Hepatocyte (in vitro differentiated cells): ENCODE results near the gene NECTIN3. TPM values are rescaled to one million over a fixed set of nuclear protein-coding genes. Genes with fewer than 3 reads are reported as not detected.

Source experiments
- DNase-seq: peaks from one replicate; pipeline ENCODE4 v3.0.0-alpha.2; 2016; ENCODE audit warnings: low spot score
- H2AFZ ChIP-seq: fragments of 200-600 bp; sonication (generic); 2 replicates; pipeline ENCODE4 v1.6.0; 2016; ENCODE audit warnings: antibody characterized with exemption, mild to moderate bottlenecking
- H3K27ac ChIP-seq: fragments of 200-600 bp; sonication (generic); 2 replicates; pipeline ENCODE4 v1.5.1; 2016; ENCODE audit warnings: mild to moderate bottlenecking
- H3K27me3 ChIP-seq: fragments of 200-600 bp; sonication (generic); 2 replicates; pipeline ENCODE4 v1.6.1; 2016
- H3K36me3 ChIP-seq: fragments of 200-600 bp; sonication (generic); replicated peaks from 2 replicates; pipeline ENCODE4 v1.5.1; 2016; ENCODE audit warnings: low read depth; ENCODE audit not compliant: insufficient read depth
- H3K4me1 ChIP-seq: fragments of 200-600 bp; sonication (generic); 2 replicates; pipeline ENCODE4 v1.5.1; 2016; ENCODE audit warnings: mild to moderate bottlenecking, moderate library complexity; ENCODE audit not compliant: insufficient read depth
- H3K4me2 ChIP-seq: fragments of 200-600 bp; sonication (generic); 2 replicates; pipeline ENCODE4 v1.6.0; 2016
- H3K4me3 ChIP-seq: fragments of 200-600 bp; sonication (generic); 2 replicates; pipeline ENCODE4 v1.5.1; 2016; ENCODE audit warnings: mild to moderate bottlenecking
- H3K79me2 ChIP-seq: fragments of 200-600 bp; sonication (generic); 2 replicates; pipeline ENCODE4 v1.6.0; 2017; ENCODE audit warnings: mild to moderate bottlenecking
- H3K9me2 ChIP-seq: fragments of 200-600 bp; sonication (generic); replicated peaks from 2 replicates; pipeline ENCODE4 v1.6.0; 2017; ENCODE audit warnings: mild to moderate bottlenecking; ENCODE audit not compliant: insufficient read depth
- H3K9me3 ChIP-seq: fragments of 200-600 bp; sonication (generic); 2 replicates; pipeline ENCODE4 v1.5.1; 2016; ENCODE audit warnings: low read depth, mild to moderate bottlenecking
- H4K20me1 ChIP-seq: fragments of 200-600 bp; sonication (generic); 2 replicates; pipeline ENCODE4 v1.6.0; 2016; ENCODE audit warnings: mild to moderate bottlenecking; ENCODE audit not compliant: insufficient read depth, poor library complexity, severe bottlenecking
- EZH2 ChIP-seq: fragments of 200-600 bp; sonication (generic); IDR thresholded peaks from 2 replicates; pipeline ENCODE4 v1.6.1; 2016; ENCODE audit warnings: antibody characterized with exemption, mild to moderate bottlenecking, borderline replicate concordance
- EZH2phosphoT487 ChIP-seq: fragments of 200-600 bp; sonication (generic); IDR thresholded peaks from one replicate; pipeline ENCODE4 v1.6.1; 2018; ENCODE audit warnings: antibody characterized with exemption, mild to moderate bottlenecking, low read depth, moderate library complexity; ENCODE audit not compliant: unreplicated experiment, severe bottlenecking
- WGBS: methylation state at CpG from one replicate; pipeline ENCODE4 v1.1.6; 2016; ENCODE audit warnings: low lambda C conversion rate; ENCODE audit errors: missing lambda C conversion rate; 5-methylcytosine and 5-hydroxymethylcytosine counted together
- polyA plus RNA-seq: library from polyadenylated mRNA; unstranded; fragments of >200 nt; fragmentation: Nextera tagmentation; extraction: Ambion mirVana; gene quantifications from 2 replicates; pipeline ENCODE4 v1.2.1, GENCODE V29; 2016
- total RNA-seq: library from RNA; depleted of rRNA; stranded (reverse); fragments of >200 nt; gene quantifications from 2 replicates; pipeline ENCODE4 v1.2.3, GENCODE V29; 2014
- TF ChIP-seq, protein P1 (sequence below): fragments of 200-600 bp; sonication (generic); IDR thresholded peaks from 2 replicates; pipeline ENCODE4 v1.5.1; 2016; ENCODE audit warnings: antibody characterized with exemption, mild to moderate bottlenecking; ENCODE audit not compliant: poor library complexity

NECTIN3 gene
- total and polyA plus RNA-seq, 2 experiments from 2014 or later, result 18.9 to 88.6 TPM

DNA sequence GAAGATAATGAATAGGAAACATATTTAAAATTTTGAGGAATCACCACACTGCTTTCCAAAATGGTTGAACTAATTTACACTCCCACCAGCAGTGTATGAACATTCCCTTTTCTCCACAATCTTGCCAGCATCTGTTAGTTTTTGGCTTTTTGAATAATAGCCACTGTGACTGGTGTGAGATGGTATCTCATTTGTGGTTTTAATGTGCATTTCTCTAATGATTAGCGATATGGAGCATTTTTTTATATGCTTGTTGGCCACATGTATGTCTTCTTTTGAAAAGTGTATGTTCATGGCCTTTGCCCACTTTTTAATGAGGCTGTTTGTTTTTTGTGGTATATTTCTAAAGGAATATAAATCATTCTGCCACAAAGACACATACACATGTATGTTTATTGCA lies 166.3 kb downstream of the NECTIN3 start:
- no peak for DNase-seq
- Histone ChIP-seq H3K9me3 (no peaks in the 10 kb centered on the region), H3K27me3 (no peaks in the 10 kb centered on the region), H4K20me1 (no peaks in the 10 kb centered on the region), H3K79me2 (no peaks in the 10 kb centered on the region), H3K27ac (no peak overlapping the region), H3K4me3 (no peak overlapping the region), H3K4me2 (no peak overlapping the region), H3K36me3 (no peaks in the 10 kb centered on the region), H3K4me1 (no peaks in the 10 kb centered on the region), H2AFZ (no peak overlapping the region), H3K9me2 (no peaks in the 10 kb centered on the region)
- TF ChIP-seq, protein P1, sequence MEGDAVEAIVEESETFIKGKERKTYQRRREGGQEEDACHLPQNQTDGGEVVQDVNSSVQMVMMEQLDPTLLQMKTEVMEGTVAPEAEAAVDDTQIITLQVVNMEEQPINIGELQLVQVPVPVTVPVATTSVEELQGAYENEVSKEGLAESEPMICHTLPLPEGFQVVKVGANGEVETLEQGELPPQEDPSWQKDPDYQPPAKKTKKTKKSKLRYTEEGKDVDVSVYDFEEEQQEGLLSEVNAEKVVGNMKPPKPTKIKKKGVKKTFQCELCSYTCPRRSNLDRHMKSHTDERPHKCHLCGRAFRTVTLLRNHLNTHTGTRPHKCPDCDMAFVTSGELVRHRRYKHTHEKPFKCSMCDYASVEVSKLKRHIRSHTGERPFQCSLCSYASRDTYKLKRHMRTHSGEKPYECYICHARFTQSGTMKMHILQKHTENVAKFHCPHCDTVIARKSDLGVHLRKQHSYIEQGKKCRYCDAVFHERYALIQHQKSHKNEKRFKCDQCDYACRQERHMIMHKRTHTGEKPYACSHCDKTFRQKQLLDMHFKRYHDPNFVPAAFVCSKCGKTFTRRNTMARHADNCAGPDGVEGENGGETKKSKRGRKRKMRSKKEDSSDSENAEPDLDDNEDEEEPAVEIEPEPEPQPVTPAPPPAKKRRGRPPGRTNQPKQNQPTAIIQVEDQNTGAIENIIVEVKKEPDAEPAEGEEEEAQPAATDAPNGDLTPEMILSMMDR, result no peak
- TF ChIP-seq EZH2 (no peak), EZH2phosphoT487 (no peak)
- 100% methylated on average over 1 of the region's 1 CpG for WGBS

DNA sequence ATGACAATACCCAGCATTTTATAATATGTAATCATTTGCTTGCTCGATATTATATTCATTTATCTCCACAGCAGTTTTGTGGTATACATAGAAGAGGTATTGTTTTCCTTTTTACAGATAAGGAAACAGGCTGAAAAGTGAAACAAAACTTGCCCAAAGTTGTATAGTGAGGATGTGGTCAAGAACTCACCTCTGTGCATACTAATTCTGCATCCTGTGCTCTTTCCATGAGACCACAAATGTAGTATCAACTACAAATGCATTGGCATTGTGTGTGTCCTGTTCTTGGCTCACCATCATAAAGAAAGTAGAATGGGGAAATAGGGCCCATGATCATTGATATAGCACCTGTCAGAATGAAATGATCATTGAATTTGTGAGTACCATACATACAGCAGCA lies 167.3 kb downstream of the NECTIN3 start:
- DNase-seq, result no peak
- H3K9me3 ChIP-seq, result no peaks in the 10 kb centered on the region
- H3K9me2 ChIP-seq, result no peaks in the 10 kb centered on the region
- H3K27ac ChIP-seq, result no peak overlapping the region
- no peak overlapping the region for H2AFZ ChIP-seq
- H3K27me3 ChIP-seq, result no peaks in the 10 kb centered on the region
- no peaks in the 10 kb centered on the region for H4K20me1 ChIP-seq
- H3K4me1 ChIP-seq, result no peaks in the 10 kb centered on the region
- H3K4me3 ChIP-seq, result no peak overlapping the region
- H3K4me2 ChIP-seq, result no peak overlapping the region
- TF ChIP-seq EZH2 (no peak), EZH2phosphoT487 (no peak)
- TF ChIP-seq, protein P1, result no peak
- no peaks in the 10 kb centered on the region for H3K36me3 ChIP-seq
- 97% methylated on average over 1 of the region's 1 CpG for WGBS
- no peaks in the 10 kb centered on the region for H3K79me2 ChIP-seq

DNA sequence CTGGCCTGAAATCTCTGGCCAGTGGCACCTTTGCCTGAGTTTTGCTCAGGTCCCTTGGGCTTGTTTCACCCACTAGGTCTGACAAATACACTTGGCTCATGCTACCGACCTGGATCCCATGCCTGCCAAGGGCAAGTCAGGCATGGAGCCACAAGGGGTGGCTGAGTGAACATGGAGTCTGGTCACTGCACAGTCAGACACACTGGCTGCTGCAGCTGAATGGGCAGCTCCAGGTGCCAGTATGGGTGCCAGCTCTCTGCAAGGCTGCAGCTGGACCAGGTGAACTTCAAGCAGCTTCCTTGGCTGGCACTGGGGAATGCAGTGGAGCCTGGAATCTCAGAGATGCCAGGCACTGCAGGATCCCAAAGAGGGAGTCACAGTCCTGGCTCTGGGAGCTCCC lies 170.3 kb downstream of the NECTIN3 start:
- no peak overlapping the region for H3K4me3 ChIP-seq
- no peaks in the 10 kb centered on the region for H3K9me2 ChIP-seq
- H3K9me3 ChIP-seq, result no peaks in the 10 kb centered on the region
- no peak overlapping the region for H2AFZ ChIP-seq
- no peaks in the 10 kb centered on the region for H3K36me3 ChIP-seq
- H3K27ac ChIP-seq, result no peak overlapping the region
- DNase-seq, result no peak
- no peaks in the 10 kb centered on the region for H3K27me3 ChIP-seq
- 100% methylated on average over 1 of the region's 1 CpG for WGBS
- H4K20me1 ChIP-seq, result no peaks in the 10 kb centered on the region
- no peaks in the 10 kb centered on the region for H3K4me1 ChIP-seq
- TF ChIP-seq EZH2phosphoT487, result no peak
- TF ChIP-seq, protein P1, result no peak
- TF ChIP-seq EZH2, result no peak
- H3K79me2 ChIP-seq, result no peaks in the 10 kb centered on the region
- no peak overlapping the region for H3K4me2 ChIP-seq
